Subcutaneous abdominal adipose tissue (tissue), 5 donors: ENCODE data around the gene DCTN2.
"Not testable (repeated sequence)": the region's sequence is repeated elsewhere in the genome, so short reads cannot be mapped to it uniquely, and the experiment has no call there.

ENCODE experiments used
- H3K27ac ChIP-seq: one replicate; pipeline ENCODE4 v1.7.0; 2013; ENCODE audit warnings: low read depth, mild to moderate bottlenecking, inconsistent platforms, low read length, moderate library complexity
- H3K27me3 ChIP-seq, 5 donors: one replicate each; pipeline ENCODE4 v1.7.0; 2013; ENCODE audit warnings: low read length in 5 of 5, inconsistent platforms in 1 of 5; ENCODE audit not compliant: control insufficient read depth in 5 of 5, insufficient read depth in 4 of 5
- H3K36me3 ChIP-seq, 5 donors: one replicate each; pipeline ENCODE4 v1.7.0; 2013; ENCODE audit warnings: low read length in 5 of 5; ENCODE audit not compliant: control insufficient read depth in 5 of 5, insufficient read depth in 5 of 5
- H3K4me1 ChIP-seq, 5 donors: one replicate each; pipeline ENCODE4 v1.7.0; 2013; ENCODE audit warnings: low read length in 5 of 5, mild to moderate bottlenecking in 3 of 5, moderate library complexity in 1 of 5; ENCODE audit not compliant: control insufficient read depth in 5 of 5, insufficient read depth in 5 of 5
- H3K4me3 ChIP-seq, 5 donors: one replicate each; pipeline ENCODE4 v1.7.0; 2013; ENCODE audit warnings: low read length in 5 of 5, low read depth in 1 of 5
- H3K9ac ChIP-seq, 5 donors: one replicate each; pipeline ENCODE4 v1.7.0; 2013; ENCODE audit warnings: low read length in 5 of 5, mild to moderate bottlenecking in 4 of 5, moderate library complexity in 3 of 5
- H3K9me3 ChIP-seq, 5 donors: one replicate each; pipeline ENCODE4 v1.7.0; 2013; ENCODE audit warnings: low read length in 5 of 5; ENCODE audit not compliant: control insufficient read depth in 5 of 5
- donor health status: healthy.
- donor health status: healthy.
- donor health status: healthy.
- donor health status: healthy.
- donor health status: healthy.

The DCTN2 gene

DNA sequence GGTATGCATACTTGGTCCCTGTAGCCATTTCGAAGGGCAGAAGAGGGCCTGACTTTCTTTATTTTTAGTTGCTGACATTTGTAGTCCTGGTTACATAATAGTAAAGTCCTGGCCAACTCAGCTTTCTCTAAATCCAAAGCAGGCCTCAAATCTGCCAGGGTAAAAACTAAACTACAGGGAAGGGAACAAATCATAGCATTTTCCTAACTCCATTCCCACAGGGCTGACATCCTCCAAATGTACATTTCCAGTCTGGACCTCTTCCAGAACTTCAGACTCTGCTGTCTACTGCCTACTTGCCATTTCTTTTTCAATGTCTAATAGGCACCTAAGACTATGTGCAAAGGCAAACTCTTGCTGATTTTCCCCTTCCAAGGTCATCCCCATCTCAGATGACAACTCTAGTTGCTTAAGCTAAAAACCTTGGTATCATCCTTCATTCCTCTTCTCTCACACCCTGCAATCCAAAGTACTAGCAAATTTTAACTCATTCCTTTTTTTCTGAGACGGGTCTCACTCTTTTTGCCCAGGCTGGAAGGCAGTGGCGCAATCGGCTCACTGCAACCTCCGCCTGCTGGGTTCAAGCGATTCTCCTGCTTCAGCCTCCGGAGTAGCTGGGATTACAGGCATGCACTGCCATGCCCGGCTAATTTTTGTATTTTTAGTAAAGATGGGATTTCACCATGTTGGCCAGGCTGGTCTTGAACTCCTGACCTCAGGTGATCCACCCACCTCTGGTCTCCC, 28.6 kb downstream of the DCTN2 start:
- Histone ChIP-seq H3K4me3 (peak overlapping the region; percentile 93 to 100 (median 99)), H3K4me1 (peaks cover 16 to 54% (median 50%) of the 10 kb centered on the region in 5 donors), H3K9ac (peak overlapping the region in 4 of 5 donors; percentile 48 to 99 (median 80)), H3K27ac (peak overlapping the region; percentile 99), H3K9me3 (no peaks in the 10 kb centered on the region), H3K27me3 (no peaks in the 10 kb centered on the region), H3K36me3 (peaks cover 11 to 44% (median 38%) of the 10 kb centered on the region in 5 donors)

DNA sequence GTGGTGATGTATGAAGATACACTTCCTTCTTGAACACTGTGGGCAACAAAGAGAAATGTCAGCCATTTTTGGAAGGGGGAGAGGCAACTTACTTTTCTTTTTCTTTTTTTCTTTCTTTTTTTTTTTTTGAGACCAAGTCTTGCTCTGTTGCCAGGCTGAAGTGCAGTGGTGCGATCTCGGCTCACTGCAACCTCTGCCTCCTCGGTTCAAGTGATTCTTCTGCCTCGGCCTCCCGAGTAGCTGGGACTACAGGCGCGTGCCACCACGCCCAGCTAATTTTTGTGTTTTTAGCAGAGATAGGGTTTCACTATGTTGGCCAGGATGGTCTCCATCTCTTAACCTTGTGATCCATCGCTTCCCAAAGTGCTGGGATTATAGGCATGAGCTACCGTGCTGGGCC, 29.3 kb downstream of the DCTN2 start:
- Histone ChIP-seq H3K36me3 (peaks cover 14 to 50% (median 44%) of the 10 kb centered on the region in 5 donors), H3K4me1 (peaks cover 16 to 51% (median 47%) of the 10 kb centered on the region in 5 donors), H3K4me3 (peak overlapping the region in 3 of 5 donors; percentile 93 to 100 (median 99)), H3K9ac (peak overlapping the region in 2 of 5 donors; percentile 41 to 71), H3K27ac (peak overlapping the region; percentile 99)
- H3K9me3 ChIP-seq, H3K27me3 ChIP-seq: not testable (repeated sequence)

DNA sequence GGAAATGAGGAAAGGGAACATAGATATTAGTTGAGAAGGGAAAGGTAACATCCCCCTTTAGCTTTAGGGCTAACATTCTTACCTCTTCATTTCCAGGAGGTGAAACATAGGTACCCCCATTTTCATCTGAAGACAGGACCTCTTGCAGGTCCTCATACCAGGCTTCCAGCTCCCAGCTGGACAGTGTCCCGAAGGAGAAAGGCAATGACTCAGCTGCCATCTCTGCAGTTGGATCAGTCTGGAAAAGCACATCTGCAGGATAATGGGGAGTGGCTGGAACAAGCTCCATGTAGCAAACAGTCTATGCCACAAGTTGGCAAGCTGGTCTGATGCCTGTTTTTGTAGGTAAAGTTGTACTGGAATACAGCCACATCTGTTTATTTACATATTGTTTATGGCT, 29.8 kb downstream of the DCTN2 start:
- Histone ChIP-seq H3K9ac (peak overlapping the region in 1 of 5 donors; percentile 41), H3K27me3 (no peaks in the 10 kb centered on the region), H3K4me3 (no peak overlapping the region), H3K27ac (peak overlapping the region; percentile 99), H3K4me1 (peaks cover 16 to 49% (median 45%) of the 10 kb centered on the region in 5 donors), H3K36me3 (peaks cover 17 to 56% (median 49%) of the 10 kb centered on the region in 5 donors), H3K9me3 (no peaks in the 10 kb centered on the region)

DNA sequence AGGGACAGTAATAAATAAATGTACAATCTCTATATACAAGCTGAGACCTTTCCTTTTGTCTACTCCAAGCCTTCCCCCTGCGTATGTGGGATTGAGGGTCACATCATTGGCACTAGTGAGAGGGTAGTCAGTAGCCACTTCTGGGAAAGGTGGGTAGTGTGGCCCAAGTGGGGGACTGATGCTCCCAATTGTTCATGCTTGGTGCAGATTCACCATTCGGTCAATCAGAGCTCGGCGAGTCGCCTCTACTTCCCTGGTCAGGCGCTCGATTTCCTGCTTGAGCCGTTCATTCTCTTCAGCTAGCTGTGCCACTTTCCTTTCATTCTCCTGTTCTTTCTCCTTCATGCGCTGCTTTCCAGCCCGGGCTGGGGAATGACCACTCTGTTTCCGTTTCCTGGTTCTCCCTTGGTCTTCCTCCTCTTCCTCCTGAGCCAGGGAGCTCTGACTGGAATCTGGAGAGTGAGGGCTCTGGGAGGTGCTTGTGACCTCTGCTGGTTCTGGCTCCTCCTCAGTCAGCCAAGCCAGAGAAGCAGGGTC, 30.3 kb downstream of the DCTN2 start:
- peaks cover 19 to 61% (median 54%) of the 10 kb centered on the region in 5 donors for H3K36me3 ChIP-seq
- peak overlapping the region; percentile 99 for H3K27ac ChIP-seq

DNA sequence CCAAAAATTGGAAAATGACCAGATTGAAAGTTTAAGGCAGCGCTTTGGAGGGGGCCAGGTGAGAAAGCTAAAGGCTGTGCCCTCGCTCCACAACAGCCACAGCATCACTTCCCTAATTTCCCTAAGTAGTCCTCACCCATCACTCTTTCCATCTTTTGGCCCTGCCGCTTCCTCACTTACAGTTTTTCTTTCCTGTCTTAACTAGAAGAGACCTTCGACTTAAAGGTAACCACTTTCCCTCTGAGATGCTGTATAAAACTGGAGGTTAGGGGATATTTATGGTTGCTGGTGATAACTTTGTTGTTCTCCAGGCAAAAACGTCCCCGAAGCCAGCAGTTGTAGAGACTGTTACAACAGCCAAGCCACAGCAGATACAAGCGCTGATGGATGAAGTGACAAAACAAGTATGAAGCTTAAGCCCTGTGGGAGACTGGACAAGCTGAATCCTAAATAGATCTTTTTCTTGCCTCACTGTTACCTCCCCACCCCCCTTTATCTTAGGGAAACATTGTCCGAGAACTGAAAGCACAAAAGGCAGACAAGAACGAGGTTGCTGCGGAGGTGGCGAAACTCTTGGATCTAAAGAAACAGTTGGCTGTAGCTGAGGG, 31.0 kb downstream of the DCTN2 start:
- Histone ChIP-seq H3K27me3 (no peaks in the 10 kb centered on the region), H3K9ac (no peak overlapping the region), H3K27ac (no peak overlapping the region), H3K36me3 (peaks cover 19 to 67% (median 61%) of the 10 kb centered on the region in 5 donors), H3K4me3 (no peak overlapping the region), H3K9me3 (no peaks in the 10 kb centered on the region), H3K4me1 (peaks cover 12 to 38% (median 33%) of the 10 kb centered on the region in 5 donors)

More for the DNA sequence above, 30.3 kb downstream of the DCTN2 start:
- Histone ChIP-seq H3K4me3 (no peak overlapping the region), H3K9me3 (no peaks in the 10 kb centered on the region), H3K27me3 (no peaks in the 10 kb centered on the region), H3K9ac (no peak overlapping the region), H3K4me1 (peaks cover 15 to 44% (median 40%) of the 10 kb centered on the region in 5 donors)

DNA sequence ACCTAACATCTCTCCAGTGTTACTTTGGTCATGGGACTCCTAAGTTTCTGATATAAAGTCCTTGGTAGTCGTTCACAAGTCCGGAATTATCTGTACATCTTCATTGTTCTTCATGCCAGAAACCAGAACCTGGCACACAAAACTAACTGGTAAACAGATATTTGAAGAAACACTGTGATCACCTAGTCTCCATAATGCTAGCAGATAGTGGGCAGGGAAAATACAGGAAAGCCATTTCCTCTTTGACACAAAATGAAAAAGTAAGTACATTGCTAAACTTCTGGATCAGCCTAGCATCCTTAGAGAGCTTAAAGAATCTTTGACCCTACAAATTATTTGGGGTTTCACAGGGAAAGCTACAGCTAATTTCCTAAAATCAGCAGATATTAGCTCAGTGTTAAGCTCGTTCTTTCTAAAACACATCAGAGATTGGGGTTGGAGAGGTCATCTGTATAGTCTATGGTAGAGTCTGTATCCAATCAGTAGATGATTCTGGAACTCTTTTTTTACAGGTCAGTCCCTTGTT, 31.5 kb downstream of the DCTN2 start:
- H3K27me3 ChIP-seq, result no peaks in the 10 kb centered on the region
- H3K27ac ChIP-seq, result no peak overlapping the region
- H3K9me3 ChIP-seq, result no peaks in the 10 kb centered on the region
- H3K4me1 ChIP-seq, result peaks cover 12 to 34% (median 30%) of the 10 kb centered on the region in 5 donors
- H3K4me3 ChIP-seq, result no peak overlapping the region
- H3K36me3 ChIP-seq, result peaks cover 19 to 72% (median 61%) of the 10 kb centered on the region in 5 donors
- H3K9ac ChIP-seq, result no peak overlapping the region

DNA sequence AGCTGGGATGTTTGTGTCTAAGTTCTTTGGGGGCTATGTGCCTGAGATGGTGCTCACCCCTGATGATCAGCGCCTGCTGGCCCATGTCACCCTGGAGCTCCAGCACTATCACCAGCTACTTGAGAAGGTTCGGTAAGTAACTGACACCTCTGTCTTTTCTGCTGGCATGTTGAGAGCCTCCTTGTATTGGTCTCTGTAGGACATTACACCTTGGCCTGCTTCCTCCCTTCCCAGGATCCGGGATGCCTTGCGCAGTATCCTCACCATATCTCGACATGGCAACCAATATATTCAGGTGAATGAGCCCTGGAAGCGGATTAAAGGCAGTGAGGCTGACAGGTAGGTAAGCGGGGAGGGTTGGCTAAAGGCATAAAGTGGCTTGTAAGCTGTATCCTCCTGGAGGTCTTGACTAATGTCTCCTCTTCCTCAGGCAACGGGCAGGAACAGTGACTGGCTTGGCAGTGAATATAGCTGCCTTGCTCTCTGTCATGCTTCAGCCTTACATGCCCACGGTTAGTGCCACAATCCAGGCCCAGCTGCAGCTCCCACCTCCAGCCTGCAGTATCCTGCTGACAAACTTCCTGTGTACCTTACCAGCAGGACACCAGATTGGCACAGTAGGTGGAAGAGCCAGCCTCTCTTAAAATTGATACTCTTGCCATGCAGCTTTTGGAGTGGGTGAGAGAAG, 32.1 kb downstream of the DCTN2 start:
- peaks cover 19 to 78% (median 66%) of the 10 kb centered on the region in 5 donors for H3K36me3 ChIP-seq
- no peaks in the 10 kb centered on the region for H3K27me3 ChIP-seq
- peak overlapping the region; percentile 4 for H3K27ac ChIP-seq
- no peak overlapping the region for H3K4me3 ChIP-seq
- no peaks in the 10 kb centered on the region for H3K9me3 ChIP-seq
- H3K9ac ChIP-seq, result no peak overlapping the region
- peaks cover 10 to 31% (median 30%) of the 10 kb centered on the region in 5 donors for H3K4me1 ChIP-seq

DNA sequence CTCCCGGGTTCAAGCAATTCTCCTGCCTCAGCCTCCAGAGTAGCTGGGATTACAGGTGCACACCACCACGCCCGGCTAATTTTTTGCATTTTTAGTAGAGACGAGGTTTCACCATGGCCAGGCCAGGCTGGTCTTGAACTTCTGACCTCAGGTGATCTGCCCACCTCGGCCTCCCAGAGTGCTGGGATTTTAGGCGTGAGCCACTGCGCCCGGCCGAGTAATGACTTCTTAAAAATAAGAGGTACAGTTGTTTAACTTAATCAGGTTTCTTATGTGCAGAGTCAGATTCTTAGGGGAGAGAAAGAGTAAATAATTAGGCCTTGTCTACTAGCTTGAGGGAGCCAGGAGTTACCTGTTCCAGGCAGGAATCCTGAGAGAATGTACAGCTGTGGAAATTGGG, 32.7 kb downstream of the DCTN2 start:
- Histone ChIP-seq H3K4me1 (peaks cover 8 to 25% (median 24%) of the 10 kb centered on the region in 5 donors), H3K36me3 (peaks cover 19 to 84% (median 70%) of the 10 kb centered on the region in 5 donors), H3K27ac (peak overlapping the region; percentile 4)
- H3K9me3 ChIP-seq, H3K4me3 ChIP-seq, H3K27me3 ChIP-seq, H3K9ac ChIP-seq: not testable (repeated sequence)

DNA sequence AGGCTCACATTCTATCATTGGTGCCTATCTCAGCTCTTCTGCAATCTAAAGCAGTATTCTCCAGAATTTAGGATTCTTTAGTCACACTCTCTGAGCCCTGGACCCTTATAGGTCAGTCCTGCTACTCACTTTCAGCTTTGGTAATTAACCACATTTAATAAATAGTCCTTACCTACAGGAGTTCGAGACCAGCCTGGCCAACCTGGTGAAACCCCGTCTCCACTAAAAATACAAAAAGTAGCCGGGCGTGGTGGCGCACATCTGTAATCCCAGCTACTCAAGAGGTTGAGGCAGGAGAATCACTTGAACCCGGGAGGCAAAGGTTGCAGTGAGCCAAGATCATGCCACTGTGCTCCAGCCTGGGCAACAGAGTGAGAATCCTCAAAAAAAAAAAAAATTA, 33.3 kb downstream of the DCTN2 start:
- not testable (repeated sequence) for H3K27ac ChIP-seq, H3K27me3 ChIP-seq, H3K4me3 ChIP-seq, H3K9ac ChIP-seq, H3K9me3 ChIP-seq
- peaks cover 22 to 87% (median 70%) of the 10 kb centered on the region in 5 donors for H3K36me3 ChIP-seq
- H3K4me1 ChIP-seq, result peaks cover 6 to 19% (median 18%) of the 10 kb centered on the region in 5 donors
